MM.1S (cell line): ENCODE results near the gene TGFBI.

ENCODE experiments used
- DNase-seq: peaks from one replicate; pipeline ENCODE4 v3.0.0-alpha.2; 2015
- H2AFZ ChIP-seq: fragments of 300-600 bp; sonication (generic); 2 replicates; pipeline ENCODE4 v1.6.0; 2016; ENCODE audit warnings: antibody characterized with exemption, low read length
- H3F3A ChIP-seq: fragments of 300-600 bp; sonication (generic); 2 replicates; pipeline ENCODE4 v1.6.1; 2016; ENCODE audit warnings: mild to moderate bottlenecking, antibody characterized with exemption, low read length, moderate library complexity, mixed read lengths; ENCODE audit not compliant: insufficient read depth
- H3K27ac ChIP-seq: fragments of 300-600 bp; sonication (generic); 2 replicates; pipeline ENCODE4 v1.5.1; 2016; ENCODE audit warnings: mild to moderate bottlenecking, low read length
- H3K27me3 ChIP-seq: fragments of 300-600 bp; sonication (generic); replicated peaks from 2 replicates; pipeline ENCODE4 v1.6.0; 2016; ENCODE audit warnings: low read length; ENCODE audit not compliant: insufficient read depth
- H3K36me3 ChIP-seq: fragments of 300-600 bp; sonication (generic); replicated peaks from 2 replicates; pipeline ENCODE4 v1.6.1; 2016; ENCODE audit warnings: mild to moderate bottlenecking, low read length, mixed read lengths; ENCODE audit not compliant: insufficient read depth
- H3K4me1 ChIP-seq: fragments of 300-600 bp; sonication (generic); 2 replicates; pipeline ENCODE4 v1.6.1; 2016; ENCODE audit warnings: low read length, mixed read lengths
- H3K4me2 ChIP-seq: fragments of 300-600 bp; sonication (generic); 2 replicates; pipeline ENCODE4 v1.6.0; 2016; ENCODE audit warnings: low read depth, low read length
- H3K4me3 ChIP-seq: fragments of 300-600 bp; sonication (generic); 2 replicates; pipeline ENCODE4 v1.5.1; 2016; ENCODE audit warnings: low read length, mixed read lengths
- H3K79me2 ChIP-seq: fragments of 300-600 bp; sonication (generic); 2 replicates; pipeline ENCODE4 v1.6.1; 2016; ENCODE audit warnings: mixed run types, low read length, mixed read lengths
- H3K9ac ChIP-seq: fragments of 300-600 bp; sonication (generic); 2 replicates; pipeline ENCODE4 v1.6.1; 2016; ENCODE audit warnings: low read length, mixed read lengths
- H3K9me2 ChIP-seq: fragments of 300-600 bp; sonication (generic); replicated peaks from 2 replicates; pipeline ENCODE4 v1.6.1; 2016; ENCODE audit warnings: mild to moderate bottlenecking, low read length, mixed read lengths; ENCODE audit not compliant: insufficient read depth
- H3K9me3 ChIP-seq: fragments of 300-600 bp; sonication (generic); replicated peaks from 2 replicates; pipeline ENCODE4 v1.6.1; 2016; ENCODE audit warnings: mild to moderate bottlenecking, low read length, mixed read lengths; ENCODE audit not compliant: insufficient read depth
- H4K20me1 ChIP-seq: fragments of 300-600 bp; sonication (generic); 2 replicates; pipeline ENCODE4 v1.6.1; 2016; ENCODE audit warnings: mild to moderate bottlenecking, low read length, moderate library complexity, mixed read lengths; ENCODE audit not compliant: insufficient read depth
- CTCF ChIP-seq: fragments of 300-600 bp; sonication (generic); IDR thresholded peaks from 2 replicates; pipeline ENCODE4 v1.5.1; 2016; ENCODE audit warnings: antibody characterized with exemption, low read length, mixed read lengths
- EZH2 ChIP-seq: fragments of 300-600 bp; sonication (generic); optimal IDR thresholded peaks from 2 replicates; pipeline ENCODE3; 2017; ENCODE audit warnings: low read depth, mild to moderate bottlenecking, antibody characterized with exemption, low read length, mixed read lengths
- EZH2phosphoT487 ChIP-seq: fragments of 300-600 bp; sonication (generic); IDR thresholded peaks from 2 replicates; pipeline ENCODE4 v1.6.1; 2018; ENCODE audit warnings: antibody characterized with exemption, low read length

The TGFBI gene

DNA sequence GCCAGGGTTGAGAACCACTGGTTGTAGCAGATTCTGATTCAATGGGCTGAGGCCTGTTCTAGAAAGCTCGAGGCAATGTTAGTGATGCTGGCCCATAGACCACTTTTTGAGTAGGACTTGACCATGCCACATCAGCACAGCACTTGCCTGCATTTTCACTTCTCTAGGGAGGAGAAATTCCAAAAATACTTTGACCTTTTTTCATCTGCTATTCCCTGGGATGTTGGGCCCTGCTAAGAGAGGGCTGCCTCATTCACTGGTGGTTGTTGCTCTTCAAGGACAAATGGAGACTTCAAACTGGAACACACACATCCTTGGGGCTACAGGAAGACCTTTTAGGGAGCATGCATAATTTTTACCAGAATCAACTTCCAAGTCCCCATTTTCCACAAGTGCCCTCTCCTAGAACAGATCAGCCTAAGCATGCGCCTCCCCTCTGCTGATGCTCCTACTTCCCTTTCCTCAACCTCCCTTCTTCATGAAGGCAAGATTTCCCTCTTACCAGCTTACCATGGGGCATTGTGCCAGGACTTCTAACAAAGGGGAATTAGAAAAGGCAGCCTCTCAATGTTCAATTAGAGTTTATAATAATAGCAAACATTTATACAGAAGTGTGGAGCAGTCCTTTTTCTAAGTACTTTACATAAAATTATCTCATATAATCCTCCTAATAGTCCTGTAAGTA lies 12.7 kb upstream of the TGFBI start:
- H3K4me3 ChIP-seq: no peak overlapping the region
- no peaks in the 10 kb centered on the region for H4K20me1 ChIP-seq
- H3K9me2 ChIP-seq: no peaks in the 10 kb centered on the region
- no peaks in the 10 kb centered on the region for H3K9me3 ChIP-seq
- no peaks in the 10 kb centered on the region for H3K79me2 ChIP-seq
- TF ChIP-seq CTCF (no peak), EZH2phosphoT487 (no peak), EZH2 (no peak)
- H3K9ac ChIP-seq: no peak overlapping the region
- no peak overlapping the region for H3K4me2 ChIP-seq
- no peaks in the 10 kb centered on the region for H3K36me3 ChIP-seq
- no peak overlapping the region for H3K27ac ChIP-seq
- no peaks in the 10 kb centered on the region for H3F3A ChIP-seq
- H3K27me3 ChIP-seq: no peaks in the 10 kb centered on the region
- no peaks in the 10 kb centered on the region for H3K4me1 ChIP-seq
- DNase-seq: no peak
- no peak overlapping the region for H2AFZ ChIP-seq

DNA sequence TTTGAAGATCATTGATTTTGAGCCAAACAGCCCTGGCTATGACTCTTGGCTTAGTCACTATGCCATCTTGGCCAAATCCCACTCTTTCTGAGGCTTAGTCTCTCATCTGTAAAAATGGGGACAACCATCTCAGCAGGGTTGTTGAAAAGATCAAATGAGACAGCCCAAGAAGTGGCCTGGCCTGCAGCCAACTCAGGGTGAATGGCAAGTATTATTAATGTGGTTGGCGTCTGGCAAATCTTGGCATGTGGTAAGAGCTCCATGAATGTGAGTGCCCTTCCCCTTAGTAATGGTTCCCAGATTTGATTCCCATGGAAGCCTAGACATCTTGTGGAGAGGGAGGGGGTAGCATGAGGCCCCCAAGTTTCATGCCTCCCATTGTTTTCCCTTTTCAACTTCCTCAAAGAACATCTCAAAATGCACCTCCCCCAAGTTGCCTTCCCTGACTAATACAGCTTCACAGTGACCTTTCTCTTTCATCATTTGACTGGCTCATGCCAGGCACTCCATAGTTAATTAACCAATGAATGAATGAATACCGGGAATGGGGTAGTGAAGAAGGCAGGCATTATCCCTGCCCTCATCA lies 11.8 kb upstream of the TGFBI start:
- Histone ChIP-seq H3K27ac (no peak overlapping the region), H3K9me3 (no peaks in the 10 kb centered on the region), H3K4me3 (no peak overlapping the region), H4K20me1 (no peaks in the 10 kb centered on the region), H3K36me3 (no peaks in the 10 kb centered on the region), H3K79me2 (no peaks in the 10 kb centered on the region), H3K4me2 (no peak overlapping the region), H3K9ac (no peak overlapping the region), H3F3A (no peaks in the 10 kb centered on the region), H3K4me1 (no peaks in the 10 kb centered on the region), H3K27me3 (no peaks in the 10 kb centered on the region), H2AFZ (no peak overlapping the region), H3K9me2 (no peaks in the 10 kb centered on the region)
- DNase-seq: no peak
- no peak for TF ChIP-seq EZH2
- no peak for TF ChIP-seq EZH2phosphoT487
- TF ChIP-seq CTCF: no peak

DNA sequence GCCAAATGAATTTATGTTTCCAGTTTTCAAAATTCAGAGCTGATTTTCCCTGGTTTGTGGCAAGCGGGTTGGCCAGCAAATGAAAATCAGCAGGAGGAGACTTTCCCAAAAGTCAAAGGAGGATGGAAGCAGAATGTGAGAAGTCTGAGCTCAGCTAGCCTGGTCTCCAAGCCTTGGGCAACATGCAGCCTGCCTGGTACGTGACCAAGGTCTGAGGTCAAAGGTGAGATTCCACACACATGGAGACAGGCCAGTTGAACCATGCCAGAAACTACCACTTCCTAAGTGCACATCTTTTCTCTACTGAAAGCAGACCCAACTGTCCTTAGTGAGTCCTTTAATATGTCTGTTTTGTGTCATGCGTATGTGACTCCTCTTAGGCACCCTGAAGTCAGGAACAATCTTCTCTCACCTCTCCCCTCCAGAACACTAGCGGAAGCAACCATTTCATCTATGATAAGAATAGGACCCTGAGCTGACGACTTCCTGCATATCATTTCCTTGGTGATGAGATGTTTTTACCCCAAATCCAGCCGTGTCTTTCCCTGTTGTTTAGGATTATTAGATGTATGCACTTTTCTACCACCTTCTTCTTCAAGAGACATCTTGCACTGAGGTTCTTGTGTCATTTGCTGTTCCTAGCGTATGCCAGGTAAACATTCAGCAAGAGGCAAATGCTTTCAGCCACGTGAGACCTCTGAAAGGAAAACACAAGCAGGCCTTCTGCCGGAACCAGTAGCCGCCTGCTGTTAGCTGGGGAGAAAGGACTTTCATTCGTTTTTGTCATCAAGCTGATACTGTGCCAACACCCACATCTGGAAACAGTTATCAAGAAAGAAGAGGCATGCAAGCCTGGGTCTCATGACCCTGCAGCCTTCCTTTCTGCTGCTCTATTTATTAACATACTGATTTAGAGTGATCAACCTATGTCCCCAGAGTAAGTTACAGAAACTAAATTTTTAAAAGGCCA lies 9.7 kb upstream of the TGFBI start:
- Histone ChIP-seq H3K9me3 (no peaks in the 10 kb centered on the region), H3K4me3 (no peak overlapping the region), H3F3A (no peaks in the 10 kb centered on the region), H4K20me1 (no peaks in the 10 kb centered on the region), H3K4me1 (no peaks in the 10 kb centered on the region), H3K27me3 (no peaks in the 10 kb centered on the region), H3K79me2 (no peaks in the 10 kb centered on the region), H3K9ac (no peak overlapping the region), H3K9me2 (no peaks in the 10 kb centered on the region), H3K36me3 (no peaks in the 10 kb centered on the region), H3K4me2 (no peak overlapping the region), H2AFZ (no peak overlapping the region), H3K27ac (no peak overlapping the region)
- no peak for DNase-seq
- TF ChIP-seq EZH2phosphoT487 (no peak), CTCF (no peak), EZH2 (no peak)
